Measurements from ENCODE around the gene POFUT2.
"Not testable (repeated sequence)": the region's sequence is repeated elsewhere in the genome, so short reads cannot be mapped to it uniquely, and the experiment has no call there.

The POFUT2 gene

DNA sequence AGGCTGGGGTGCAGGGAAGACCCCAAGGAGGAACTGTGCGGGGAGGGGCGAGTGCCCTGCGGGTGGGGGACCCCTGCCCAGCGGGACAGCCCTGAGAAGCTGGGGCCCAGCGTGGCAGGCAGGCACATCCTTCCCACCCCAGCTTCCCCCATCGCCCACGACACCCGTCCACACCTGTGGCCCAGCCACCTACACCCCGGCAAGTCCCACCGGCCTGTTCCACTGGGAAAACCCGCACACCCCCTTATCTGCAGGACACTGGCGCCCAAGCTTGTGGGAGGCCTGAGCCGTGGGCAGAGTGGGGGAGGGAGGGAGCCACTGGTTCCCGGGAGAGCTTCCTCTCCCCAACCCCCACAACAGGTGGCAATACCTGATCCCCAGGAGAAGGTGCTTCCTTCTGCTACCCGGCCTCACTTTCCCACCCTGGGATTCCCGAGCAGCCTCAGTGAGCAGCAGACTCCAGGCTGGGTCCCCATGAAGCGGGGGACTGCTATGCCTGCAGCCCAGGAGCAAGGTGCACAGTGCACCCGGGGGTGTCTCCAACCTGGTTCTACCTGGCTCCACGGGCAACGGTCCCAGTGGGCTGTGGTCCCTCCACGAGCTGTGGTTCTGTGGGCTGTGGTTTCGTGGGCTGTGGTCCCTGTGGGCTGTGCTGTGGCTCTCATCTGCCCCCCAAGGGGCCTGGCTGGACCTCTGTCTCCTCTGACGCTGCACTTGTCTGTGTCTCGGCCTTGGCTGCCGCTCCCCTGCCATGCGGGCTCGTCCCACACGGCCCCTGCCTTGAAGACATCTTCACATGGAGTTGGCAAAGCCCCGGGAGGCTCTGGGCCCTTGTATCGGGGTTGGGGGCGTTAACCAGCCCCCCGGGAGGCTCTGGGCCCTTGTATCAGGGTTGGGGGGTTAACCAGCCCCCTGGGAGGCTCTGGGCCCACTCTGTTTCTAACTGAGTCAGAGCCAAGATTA, 37.8 kb upstream of the POFUT2 start:
- no peak for DNase-seq

DNA sequence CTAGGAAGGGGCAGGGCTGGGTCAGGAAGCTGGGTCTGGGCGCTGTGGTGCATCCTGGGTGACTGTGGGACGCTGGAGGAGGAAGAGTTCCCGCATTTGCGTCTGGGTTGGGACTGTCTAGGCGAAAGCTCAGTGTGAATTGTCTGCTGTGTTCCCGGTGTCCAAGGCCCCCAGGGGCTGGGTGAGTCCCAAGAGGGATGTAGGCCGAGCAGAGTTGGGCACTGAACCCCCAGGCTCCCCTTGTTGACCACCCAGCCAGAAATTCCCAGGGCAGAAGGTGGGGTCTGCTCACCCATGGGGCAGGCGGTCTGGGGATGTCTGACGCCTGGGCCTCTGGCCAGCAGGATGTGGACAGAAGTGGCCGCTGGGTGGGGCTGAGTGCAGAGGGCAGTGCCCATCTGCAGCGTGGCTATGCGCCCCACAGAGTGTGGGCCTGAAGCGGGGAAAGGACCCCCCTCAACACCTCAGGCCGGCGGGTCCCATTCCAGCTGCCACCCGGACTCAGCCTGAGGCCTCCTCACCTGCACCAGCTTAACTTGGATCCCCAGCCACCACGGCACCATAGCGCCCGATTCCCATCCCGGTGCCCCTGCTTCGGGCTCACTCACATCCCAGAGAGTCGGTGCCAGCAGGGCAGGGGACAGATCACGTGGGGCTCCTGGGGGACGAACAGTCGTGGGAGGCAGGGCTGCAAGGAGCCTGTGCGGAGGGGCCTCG, 37.0 kb upstream of the POFUT2 start:
- DNase-seq: no peak

DNA sequence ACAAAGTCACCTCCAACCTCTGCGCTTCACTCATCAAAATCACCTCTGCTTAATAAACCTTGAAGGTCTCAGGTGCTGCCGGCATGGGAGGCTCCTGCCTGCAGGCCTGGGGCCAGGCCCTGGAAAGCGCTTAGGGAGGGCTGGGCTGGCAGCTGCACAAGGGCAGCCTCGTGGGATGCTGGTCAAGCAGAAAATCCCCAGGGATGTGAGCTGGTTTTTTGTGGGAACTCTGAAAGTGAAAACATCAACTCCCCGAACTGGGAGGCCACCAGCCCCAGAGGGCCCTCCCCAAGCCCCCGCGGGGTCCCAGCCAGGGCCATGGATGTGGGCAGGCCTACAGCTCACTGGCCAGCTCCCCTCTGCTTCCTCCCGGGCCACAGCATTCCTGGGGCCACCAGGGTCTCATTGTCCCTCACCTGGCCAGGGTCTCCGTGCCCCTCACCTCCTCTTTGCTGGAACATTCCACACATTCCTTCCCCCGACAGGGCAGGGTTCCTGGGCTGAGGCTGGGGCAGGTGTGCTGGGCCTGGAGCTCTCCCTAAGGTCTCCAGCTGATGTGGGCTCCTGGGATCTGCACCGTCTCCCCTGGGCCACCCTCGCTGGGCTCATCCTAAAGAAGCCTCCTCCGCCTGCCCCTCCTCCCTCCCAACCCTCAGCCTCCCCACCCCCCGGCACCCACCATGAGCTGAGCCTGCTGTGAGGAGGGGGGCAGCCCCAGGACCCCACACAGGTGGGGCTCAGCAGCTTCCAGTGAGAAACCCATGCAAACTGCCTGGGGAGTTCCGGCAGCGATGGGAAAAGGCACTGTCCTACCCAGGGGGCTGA, 36.0 kb upstream of the POFUT2 start:
- DNase-seq: no peak

DNA sequence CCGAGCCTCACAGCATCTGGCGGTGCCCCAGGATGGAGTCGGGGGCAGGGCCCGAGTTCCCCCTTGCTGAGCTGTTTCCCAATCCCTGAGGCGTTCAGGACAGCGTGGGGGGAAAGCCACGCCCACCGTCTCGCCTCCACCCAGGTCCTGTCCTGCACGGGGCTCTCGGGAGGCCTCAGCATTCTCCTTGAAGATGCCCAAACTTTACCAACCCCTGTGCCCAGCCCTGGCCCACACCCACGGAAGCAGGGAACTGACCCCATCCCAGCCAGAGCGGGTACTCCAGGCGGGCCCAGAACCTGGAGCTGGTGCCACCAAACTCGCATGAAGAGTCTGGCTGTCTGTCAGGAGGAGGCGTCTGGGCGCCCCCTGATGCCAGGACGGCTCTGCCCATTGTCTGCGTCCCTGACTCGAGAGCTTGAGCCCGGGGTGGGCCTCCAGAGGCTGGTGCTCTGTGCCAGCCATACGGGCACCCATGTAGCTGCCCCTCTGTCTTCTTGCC, 35.3 kb upstream of the POFUT2 start:
- no peak for DNase-seq

DNA sequence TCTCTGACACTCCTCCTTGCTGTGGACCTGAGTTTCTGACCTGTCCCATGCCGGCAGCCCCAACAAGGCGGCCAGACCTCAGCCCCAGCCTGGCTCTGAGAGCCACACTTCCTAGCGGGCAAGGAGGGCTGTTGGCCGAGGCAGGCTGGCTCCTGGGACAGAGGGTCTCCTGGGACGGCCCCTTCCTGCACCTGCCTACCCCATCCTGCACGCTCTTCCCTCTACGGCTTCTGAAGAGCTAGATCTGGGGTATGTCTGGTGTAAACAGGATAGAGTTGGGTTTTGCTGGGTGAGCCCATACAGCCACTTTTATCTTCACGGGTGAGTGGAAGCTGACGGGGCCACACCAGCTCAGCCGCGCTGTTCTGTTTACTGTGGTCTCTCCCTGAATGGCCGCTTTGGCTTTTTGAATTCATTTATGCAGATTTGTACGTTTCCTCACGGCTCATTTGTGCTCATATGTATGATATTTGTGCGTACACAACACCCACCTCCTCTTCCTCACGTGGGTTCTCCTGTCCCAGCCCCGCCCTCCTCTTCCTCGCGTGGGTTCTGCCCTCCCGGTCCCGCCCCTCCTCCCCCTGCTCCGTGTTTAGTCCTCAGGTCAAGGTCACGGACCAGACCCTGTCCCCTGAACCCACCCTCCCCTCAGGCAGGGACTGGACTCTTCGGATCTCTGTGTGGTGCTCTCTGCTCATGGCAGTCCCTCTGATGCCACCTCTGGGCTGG, 34.7 kb upstream of the POFUT2 start:
- no peak for DNase-seq

DNA sequence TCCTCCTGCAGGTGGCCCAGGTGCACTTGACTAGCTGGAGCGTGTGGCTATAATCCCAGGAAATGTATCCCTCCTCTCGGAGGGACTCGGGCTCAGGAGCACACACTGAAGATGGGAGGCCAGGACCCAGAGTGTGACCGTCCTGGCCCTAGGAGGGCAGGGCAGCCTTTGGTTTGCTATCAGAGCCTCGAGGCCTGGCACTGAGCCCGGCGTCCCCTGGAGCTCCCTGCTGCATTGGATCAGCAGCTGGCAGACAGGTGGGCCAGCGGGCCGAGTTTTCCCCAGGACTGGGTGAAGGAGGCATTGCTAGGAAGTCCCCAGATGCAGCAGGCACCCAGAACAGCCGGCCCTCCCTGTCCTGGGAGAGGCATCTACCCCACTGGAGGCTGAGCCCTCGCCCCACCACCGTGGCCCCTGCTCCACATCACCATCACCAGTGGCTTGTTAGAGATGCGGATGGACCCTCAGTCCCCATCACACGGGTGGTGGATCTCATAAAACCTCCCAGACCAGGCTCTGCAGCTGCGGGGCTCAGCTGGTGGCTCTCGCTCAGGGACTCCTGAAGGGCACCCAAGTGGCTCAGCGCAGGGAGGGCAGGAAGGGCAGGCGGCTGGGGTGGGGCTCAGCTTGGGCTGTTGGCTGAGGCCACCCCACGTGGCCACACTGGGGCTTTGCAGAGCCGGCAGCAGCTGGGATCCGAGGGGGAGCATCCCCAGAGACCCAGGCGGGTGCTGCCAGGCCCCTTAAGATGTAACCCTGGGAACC, 32.7 kb upstream of the POFUT2 start:
- no peak for DNase-seq

DNA sequence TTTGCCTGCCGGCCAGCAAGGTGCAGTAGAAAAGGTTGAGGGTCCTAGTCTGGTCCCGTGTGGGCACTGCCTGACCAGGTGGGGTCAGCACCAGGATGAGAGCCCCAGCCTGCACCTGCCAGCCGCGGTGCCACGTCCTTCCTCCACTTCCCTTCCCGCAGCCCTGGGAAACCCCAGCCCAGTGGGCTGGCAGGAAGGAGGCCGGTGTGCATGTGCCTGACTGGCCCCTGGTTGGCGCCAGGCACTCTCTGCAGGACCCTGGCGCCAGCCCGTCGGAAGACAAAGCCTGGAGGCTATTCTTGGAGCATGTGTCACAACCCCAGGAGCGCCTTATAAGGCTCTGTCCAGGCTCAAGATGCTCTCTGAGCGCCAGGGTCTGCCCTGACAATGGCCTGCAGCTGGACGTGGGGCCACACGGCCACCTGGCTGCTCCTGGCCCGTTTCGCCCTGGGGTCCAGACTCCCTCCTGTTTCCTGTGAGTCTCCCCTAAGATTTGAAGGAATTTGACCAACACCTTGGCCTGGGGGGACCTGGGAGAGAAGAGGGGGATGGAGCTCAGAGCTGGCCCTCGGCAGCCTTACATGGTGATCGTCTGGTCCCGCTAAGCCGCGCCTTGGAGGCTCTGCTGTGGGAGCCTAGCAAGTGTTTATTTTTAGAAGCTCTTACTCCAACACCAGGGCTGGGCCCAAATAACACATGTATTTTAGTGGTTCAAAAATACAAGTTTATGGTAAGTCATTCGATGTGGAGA, 31.9 kb upstream of the POFUT2 start:
- no peak for DNase-seq

DNA sequence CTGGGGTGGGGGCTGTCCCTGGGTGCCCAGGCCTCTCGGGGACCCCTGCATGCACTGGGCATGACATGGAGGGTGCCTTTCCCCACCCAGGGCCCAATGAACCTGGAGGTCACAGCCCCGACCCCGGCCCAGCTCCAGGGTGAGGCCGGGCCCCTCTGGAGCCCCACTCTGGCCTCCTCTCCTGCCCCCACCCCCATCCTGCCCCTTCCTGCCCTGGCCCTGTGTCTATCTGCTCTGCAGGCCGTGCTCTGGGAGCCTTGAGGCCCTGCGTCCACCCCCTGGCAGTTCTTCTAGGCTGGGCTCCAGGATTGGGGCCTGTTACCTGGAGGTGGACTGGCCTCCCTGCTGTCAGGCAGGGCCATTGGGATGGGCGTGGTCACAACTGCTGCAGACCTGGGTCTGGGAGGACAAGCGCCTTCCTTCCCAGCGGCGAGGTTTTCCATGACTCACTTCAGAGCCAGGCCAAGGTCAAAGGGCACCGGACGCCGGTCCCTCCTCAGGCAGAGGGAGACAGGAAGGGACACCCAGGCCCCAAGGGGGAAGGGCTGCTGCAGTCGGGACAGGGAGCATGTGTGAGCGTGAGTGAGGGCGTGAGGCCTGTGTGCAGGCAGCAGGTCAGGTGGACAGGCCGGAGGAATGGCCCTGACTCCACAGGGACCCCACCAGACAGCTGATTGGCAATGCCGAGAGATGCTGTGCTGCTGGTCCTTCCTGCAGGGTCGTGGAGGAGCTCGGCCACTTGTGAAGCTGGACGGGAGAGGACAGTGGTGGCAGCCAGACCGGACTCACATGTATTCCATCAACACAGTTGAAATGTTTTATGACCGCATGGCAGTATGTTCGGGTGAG, 31.1 kb upstream of the POFUT2 start:
- DNase-seq: no peak

DNA sequence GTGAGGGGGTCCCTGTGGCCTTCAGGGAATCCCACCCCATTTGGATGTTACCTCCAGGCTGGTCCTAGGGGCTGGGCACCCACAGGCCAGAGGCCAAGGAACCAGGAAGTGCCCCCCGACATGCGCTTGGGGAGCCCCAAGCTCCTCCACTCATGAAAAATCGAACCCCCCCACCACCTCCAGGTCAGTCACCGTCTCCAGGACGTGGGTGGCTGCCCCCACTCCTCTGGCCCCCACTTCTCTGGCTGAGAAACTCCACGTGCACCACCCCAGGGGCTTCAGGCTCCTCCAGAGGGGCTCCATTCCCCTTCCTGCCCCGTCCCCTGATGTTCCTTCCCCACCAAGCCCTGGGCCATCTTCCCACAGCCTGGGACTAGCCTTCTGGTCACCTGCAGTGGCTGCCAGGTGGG, 30.5 kb upstream of the POFUT2 start:
- DNase-seq: no peak

DNA sequence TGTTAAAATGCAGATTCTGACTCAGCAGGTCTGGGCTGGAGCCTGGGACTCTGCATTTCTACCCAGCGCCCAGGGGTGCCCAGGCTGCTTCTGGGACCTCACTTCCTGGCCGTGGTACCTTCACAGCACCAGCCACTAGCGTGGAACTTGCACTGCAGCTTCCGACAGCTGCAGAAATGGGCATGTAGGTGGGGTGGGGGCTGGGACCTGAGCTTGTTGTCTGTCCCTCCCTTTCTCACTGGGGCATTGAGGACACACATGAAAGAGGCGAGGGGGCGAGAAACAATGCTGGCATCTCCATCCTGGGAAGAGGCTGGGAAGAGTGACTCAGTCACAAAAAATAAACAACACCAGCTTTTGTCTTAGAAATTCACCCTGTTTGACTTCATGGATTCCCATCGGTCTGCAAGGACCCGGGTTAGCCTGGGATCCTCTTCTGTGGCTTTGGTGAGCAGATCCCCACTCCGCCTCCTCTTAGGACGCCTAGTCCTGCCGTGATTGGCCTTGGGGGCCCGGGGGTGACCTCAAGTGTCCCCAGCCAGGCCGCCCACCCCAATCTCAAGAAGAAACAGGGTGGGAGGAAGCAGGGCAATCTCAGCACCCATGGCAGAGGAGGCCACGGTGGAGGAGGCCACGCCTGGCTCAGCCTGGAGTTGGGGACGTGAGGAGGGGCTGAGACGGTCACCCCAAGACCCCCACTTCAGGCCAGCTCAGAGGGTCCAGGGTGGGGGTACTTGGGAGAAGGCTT, 29.9 kb upstream of the POFUT2 start:
- DNase-seq: no peak

DNA sequence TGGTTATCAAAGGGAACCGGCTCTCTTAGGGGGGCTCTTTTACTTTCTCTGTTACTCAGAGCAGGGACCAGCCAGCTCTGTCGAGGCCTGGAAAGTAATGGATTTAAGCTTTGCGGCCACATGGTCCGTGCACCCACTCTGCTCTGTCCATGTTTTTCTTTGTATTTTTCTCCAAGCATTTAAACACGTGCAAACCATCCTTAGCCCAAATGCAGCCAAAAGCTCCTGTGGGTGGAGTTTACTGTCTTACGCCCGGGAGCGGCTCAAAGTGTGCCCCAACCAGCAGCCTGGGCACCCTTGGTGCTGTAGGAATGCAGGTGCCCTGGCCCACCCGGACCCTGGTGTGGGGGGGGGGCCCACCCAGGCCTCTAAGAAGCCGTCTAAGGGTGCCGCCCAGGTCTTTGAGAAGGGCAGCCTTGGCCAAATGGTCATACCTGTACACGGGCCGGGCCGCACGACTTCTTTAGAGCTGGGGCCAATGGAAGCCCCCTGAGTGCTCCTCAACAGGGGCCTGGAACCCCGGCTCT, 29.2 kb upstream of the POFUT2 start:
- DNase-seq: no peak

DNA sequence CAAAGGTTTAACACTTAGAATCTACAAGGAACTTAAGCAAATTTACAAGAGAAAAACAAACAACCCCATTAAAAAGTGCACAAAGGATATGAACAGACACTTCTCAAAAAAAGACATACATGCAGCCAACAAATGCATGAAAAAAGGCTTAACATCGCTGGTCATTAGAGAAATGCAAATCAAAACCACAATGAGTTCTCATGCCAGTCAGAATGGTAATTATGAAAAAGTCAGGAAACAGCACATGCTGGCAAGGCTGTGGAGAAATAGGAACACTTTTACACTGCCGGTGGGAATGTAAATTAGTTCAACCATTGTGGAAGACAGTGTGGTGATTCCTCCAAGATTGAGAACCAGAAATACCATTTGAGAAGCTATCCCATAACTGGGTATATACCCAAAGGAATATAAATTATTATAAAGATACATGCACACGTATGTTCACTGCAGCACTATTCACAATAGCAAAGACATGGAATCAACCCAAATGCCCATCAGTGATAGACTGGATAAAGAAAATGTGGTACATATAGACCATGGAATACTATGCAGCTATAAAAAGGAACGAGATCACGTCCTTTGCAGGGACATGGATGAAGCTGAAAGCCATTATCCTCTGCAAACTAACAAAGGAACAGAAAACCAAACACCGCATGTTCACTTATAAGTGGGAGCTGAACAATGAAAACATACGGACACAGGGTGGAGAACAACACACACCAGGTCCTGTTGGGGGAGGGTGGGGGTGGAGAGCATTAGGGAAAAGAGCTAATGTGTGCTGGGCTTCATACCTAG, 28.2 kb upstream of the POFUT2 start:
- not testable (repeated sequence) for DNase-seq

DNA sequence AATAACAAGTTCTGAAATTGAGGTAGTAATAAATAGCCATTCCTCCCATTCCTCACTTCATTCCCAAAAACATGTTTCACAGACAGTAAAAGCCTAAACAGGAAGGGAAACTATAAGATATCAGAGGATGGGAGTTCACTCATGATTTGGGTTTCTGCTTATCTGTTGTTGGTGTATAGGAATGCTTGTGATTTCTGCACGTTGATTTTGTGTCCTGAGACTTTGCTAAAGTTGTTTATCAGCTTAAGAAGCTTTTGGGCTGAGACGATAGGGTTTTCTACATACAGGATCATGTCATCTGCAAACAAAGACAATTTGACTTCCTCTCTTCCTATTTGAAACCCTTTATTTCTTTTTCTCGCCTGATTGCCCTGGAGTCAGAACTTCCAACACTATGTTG, 26.0 kb upstream of the POFUT2 start:
- no peak for DNase-seq

DNA sequence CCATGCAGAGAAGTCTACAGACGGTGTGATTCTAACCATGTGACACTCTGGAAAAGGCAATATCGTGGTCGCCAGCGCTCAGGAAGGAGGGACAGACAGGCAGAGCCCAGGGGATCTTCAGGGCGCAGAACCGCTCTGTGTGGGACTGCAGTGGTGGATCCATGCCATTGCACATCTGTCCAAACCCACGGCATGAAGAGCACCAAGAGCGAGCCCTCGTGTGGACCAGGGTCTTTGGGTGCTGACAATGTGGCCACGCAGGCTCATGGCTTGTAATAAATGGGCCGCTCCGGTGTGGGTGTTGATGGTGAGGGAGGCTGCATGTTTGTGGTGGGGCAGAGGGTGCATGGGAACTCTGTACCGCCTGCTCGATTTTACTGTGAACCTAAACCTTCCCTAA, 25.3 kb upstream of the POFUT2 start:
- no peak for DNase-seq

DNA sequence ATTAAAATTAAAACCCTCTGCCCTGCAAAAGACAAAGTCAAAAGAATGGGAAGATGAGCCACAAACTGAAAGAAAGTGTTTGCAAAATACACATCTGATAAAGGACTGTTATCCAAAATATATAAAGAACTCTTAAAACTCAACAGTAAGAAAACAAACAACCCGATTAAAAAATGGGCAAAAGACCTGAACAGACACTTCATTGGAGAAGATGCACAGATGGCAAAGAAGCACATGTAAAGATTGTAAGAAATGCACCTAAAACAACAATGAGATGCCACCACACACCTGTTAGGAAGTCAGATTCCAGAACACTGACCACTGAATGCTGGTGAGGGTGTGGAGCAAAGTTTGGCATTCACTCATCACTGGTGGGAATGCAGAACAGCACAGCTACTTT, 24.6 kb upstream of the POFUT2 start:
- DNase-seq: no peak

DNA sequence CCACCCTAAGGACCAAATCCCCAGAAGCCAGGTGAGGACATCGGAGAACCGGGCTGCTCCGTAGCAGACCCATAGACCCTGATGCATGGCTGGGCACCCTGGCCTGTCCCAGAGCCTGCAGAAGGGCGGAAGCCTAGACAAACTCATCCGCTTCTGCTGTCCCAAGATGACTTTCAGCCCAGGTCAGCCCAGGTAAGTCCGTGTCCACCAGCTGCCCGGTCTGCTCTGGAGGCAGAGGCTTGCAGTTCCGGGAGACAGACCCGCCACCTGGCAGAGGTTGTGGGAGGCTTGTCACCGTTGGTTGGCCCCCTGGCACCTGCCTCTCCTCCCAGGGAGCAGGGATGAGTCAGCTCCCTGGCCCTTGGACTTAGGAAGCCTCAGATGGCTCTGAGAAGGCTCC, 22.8 kb upstream of the POFUT2 start:
- no peak for DNase-seq

DNA sequence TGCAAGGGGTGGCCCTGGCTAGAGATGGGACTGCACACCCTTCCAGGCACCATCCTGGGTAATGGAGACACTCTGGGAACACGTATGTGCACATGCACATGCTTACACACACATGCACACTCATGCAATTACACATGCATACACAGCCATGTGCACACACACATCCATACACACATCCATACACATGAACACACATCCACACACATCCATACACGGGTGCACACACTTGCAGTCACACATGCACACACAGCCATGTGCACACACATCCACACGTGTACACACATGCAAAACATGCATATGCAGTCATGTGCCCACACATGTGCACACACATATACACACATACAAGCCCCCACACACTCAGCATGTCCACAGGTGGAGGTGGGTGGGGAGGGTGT, 22.3 kb upstream of the POFUT2 start:
- no peak for DNase-seq
